ENCODE measurements around the gene OSTM1. TPM values are rescaled to one million over a fixed set of nuclear protein-coding genes. Genes with fewer than 3 reads are reported as not detected.
A peak's percentile ranks its signal among the peaks of the same experiment; 100 is the strongest.

OSTM1 gene
- total RNA-seq, 1 donor: 44.1 TPM

DNA sequence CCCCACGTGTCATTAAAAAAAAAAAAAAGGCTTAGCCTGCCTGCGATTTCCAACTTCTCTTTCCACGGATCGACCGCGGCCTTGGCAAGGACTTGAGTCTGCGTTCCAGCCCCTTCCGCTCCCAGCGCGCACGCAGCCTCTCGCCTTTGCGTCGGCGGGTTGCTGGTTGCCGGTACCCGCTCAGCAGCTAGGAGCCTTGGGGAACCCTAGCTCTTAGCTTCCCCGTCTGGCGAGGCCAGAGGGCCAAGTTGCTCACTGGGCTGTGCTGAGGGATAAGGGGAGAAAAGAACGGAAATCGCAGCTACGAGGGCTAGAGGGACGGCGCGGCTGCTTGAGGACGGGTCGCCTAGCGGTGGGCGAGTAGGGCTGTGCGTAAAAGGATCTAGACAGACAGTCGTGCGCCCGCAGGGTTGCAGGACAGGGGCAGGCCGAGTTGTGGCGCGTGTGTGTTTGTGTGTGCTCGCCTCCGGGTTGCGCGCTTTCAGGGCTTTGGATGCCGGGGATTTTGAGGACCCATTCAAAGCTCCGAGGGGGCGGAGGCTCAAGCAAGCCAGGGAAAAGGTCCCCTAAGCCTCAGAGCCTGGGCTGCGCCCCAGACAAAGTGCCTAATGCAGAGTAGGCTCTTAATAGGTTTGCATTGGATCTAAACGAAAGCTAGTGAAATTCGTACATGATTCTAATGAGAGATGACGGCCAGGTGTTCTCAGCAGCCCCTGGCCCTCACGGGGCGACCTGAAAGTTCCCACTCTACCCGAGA, 40.5 kb upstream of the OSTM1 start:
- TF ChIP-seq CTCF (IDR thresholded peaks at IDR 0.05; ENCODE audit: insufficient read depth, low read length): peak; percentile 29
- DNase-seq (ENCODE audit: low read depth): peak; percentile 69
- H3K4me3 ChIP-seq (ENCODE audit: low read depth, low read length): peak overlapping the region; percentile 61

GRCh38 chr6:108113557-108114519, 39.3 kb upstream of the OSTM1 start:
- H3K4me3 ChIP-seq (ENCODE audit: low read depth, low read length): peak overlapping the region; percentile 53
- peak; percentile 75 for DNase-seq (ENCODE audit: low read depth)
- peak; percentile 59 for TF ChIP-seq CTCF (IDR thresholded peaks at IDR 0.05; ENCODE audit: insufficient read depth, low read length)

DNA sequence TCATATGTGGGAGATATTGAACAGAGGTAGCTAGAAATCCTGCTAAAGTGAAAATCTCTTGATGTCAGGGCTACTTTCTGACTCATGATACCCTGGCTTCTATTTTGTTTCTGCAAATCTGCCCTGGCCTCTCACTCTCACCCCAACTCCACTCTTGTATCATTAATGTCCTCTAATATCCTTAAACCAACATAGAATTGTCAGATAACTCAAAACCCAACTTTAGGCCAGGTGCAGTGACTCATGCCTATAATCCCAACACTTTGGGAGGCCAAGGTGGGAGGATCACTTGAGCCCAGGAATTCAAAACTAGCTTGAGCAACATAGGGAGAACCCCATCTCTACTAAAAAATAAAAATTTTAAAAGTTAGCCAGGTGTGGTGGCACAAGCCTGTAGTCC, 33.8 kb upstream of the OSTM1 start:
- no peak for DNase-seq (ENCODE audit: low read depth)
- TF ChIP-seq CTCF (IDR thresholded peaks at IDR 0.05; ENCODE audit: insufficient read depth, low read length): no peak

DNA sequence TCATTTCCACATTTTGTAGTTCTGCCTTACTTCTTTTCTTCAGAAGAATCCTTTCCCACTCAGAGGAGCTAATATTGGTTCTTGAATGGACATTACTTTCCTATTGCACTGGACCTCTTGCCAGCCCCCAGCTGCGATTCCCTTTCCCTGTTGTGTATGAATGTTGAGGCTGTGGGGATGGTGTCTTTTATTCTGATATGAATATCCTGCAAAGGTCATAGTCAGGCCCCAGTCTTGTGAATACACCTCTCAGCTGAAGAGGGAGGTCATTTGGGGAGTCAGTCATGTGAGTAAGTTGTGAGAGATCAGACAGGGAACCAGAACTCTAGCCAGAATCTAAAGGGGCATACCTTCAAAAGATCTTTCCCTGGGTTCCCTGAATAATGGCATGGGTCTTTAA, 32.6 kb upstream of the OSTM1 start:
- no peak for DNase-seq (ENCODE audit: low read depth)
- TF ChIP-seq CTCF (IDR thresholded peaks at IDR 0.05; ENCODE audit: insufficient read depth, low read length): no peak
- no peak overlapping the region for H3K4me3 ChIP-seq (ENCODE audit: low read depth, low read length)

More for the DNA sequence above, 33.8 kb upstream of the OSTM1 start:
- H3K4me3 ChIP-seq (ENCODE audit: low read depth, low read length): no peak overlapping the region

- no peak for DNase-seq (ENCODE audit: low read depth)
- H3K4me3 ChIP-seq (ENCODE audit: low read depth, low read length): no peak overlapping the region
- no peak for TF ChIP-seq CTCF (IDR thresholded peaks at IDR 0.05; ENCODE audit: insufficient read depth, low read length)
Observed at GRCh38 chr6:108106694-108107093, 32.2 kb upstream of the OSTM1 start.

DNA sequence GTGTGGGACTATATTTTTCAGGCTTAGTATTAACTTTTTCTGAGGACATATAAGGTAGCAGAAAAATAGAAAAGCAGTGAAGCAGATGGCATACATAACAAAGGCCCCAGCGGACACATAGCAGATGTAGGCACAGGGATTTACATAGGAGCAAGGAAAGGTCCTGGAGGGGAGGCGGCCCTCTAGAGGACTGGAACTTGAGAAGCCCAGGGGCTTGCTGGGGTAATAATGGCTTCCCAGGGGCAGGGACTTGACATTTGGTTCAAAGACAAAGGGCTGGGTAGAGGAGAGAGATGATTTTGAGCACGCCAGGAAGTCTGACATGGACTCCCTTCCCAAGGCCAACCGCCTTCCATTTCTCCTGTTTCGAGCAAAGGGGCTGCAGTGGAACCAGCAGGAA, 31.7 kb upstream of the OSTM1 start:
- H3K4me3 ChIP-seq (ENCODE audit: low read depth, low read length): no peak overlapping the region

More for the DNA sequence above, 31.7 kb upstream of the OSTM1 start:
- no peak for DNase-seq (ENCODE audit: low read depth)
- no peak for TF ChIP-seq CTCF (IDR thresholded peaks at IDR 0.05; ENCODE audit: insufficient read depth, low read length)

Data from fibroblast of the aortic adventitia (primary cell).